ENCODE results near the gene KRTAP22-1.

DNA sequence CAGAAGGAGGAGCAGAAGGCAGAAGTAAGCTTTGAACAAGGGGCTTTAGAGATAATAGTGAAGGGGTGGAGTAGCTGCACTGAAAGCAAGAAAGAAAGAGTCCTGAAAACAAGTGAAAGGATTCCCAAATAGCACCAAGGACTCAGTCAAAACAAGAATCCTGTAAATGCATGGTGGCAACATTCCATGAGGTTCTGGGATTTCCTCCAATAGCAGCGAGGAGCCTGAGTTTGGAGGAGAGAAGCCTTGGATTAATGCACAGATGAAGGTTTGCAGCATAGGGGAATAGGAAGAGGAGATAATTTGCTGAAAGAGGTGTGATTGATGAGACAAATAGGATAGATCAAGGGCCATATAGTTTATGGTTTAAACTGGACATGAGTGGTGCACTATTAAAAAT lies 21.5 kb upstream of the KRTAP22-1 start:
- TF ChIP-seq, protein P1, sequence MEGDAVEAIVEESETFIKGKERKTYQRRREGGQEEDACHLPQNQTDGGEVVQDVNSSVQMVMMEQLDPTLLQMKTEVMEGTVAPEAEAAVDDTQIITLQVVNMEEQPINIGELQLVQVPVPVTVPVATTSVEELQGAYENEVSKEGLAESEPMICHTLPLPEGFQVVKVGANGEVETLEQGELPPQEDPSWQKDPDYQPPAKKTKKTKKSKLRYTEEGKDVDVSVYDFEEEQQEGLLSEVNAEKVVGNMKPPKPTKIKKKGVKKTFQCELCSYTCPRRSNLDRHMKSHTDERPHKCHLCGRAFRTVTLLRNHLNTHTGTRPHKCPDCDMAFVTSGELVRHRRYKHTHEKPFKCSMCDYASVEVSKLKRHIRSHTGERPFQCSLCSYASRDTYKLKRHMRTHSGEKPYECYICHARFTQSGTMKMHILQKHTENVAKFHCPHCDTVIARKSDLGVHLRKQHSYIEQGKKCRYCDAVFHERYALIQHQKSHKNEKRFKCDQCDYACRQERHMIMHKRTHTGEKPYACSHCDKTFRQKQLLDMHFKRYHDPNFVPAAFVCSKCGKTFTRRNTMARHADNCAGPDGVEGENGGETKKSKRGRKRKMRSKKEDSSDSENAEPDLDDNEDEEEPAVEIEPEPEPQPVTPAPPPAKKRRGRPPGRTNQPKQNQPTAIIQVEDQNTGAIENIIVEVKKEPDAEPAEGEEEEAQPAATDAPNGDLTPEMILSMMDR (conservative IDR thresholded peaks at IDR 0.05; ENCODE audit: low read depth, low read length): no peak
- TF ChIP-seq EZH2 (IDR thresholded peaks at IDR 0.05; ENCODE audit: borderline replicate concordance, low read depth, low read length, poor library complexity, severe bottlenecking): no peak

All from A673 (cell line).